Endothelial cell of umbilical vein (primary cell): ENCODE data around the gene CNFN. TPM values are rescaled to one million over a fixed set of nuclear protein-coding genes. Genes with fewer than 3 reads are reported as not detected.

Experiments used
- BruUV-seq: library from RNA; stranded (reverse); fragments of 400-500 nt; replicated peaks from 2 replicates; lab custom pipeline; 2021; lab: Mats Ljungman, UMichigan
- CTCF ChIA-PET: fragments of 300-600, 350-600 bp; sonication (Branson Sonifier 250); formaldehyde crosslinking; loops from one replicate; lab custom pipeline; 2021; ENCODE audit warnings: antibody characterized with exemption, inconsistent platforms; lab: Charles Lee
- POLR2A ChIA-PET: fragments of 300-600, 350-600 bp; sonication (Branson Sonifier 250); formaldehyde crosslinking; loops from one replicate; lab custom pipeline; 2021; ENCODE audit warnings: antibody characterized with exemption, inconsistent platforms; lab: Charles Lee
- DNase-seq: peaks from one replicate; pipeline ENCODE4 v3.0.0-alpha.2; 2011; ENCODE audit warnings: low read depth, low spot score
- FAIRE-seq: peaks from 2 replicates; lab custom pipeline; 2011; peaks lifted over from hg19 to GRCh38; lab: Jason Lieb, UNC
- H2AFZ ChIP-seq: 2 replicates; pipeline ENCODE4 v1.6.0; 2012; ENCODE audit warnings: low read depth, low read length, control low read depth, inconsistent platforms
- H3K27ac ChIP-seq: 2 replicates; pipeline ENCODE4 v1.5.1; 2011; ENCODE audit warnings: low read depth, mild to moderate bottlenecking, control low read depth, low read length, moderate library complexity; ENCODE audit not compliant: insufficient read depth
- H3K27me3 ChIP-seq, 2 experiments: 2 replicates each; pipeline versions ENCODE4 v1.6.0 to v1.6.1; 2011; ENCODE audit warnings: low read length in 2 of 2, mixed read lengths in 1 of 2; ENCODE audit not compliant: control insufficient read depth in 2 of 2, insufficient read depth in 2 of 2
- H3K36me3 ChIP-seq, 2 experiments: 2 replicates in 1 of 2; 3 replicates in 1 of 2; pipeline ENCODE4 v1.5.1; 2011; ENCODE audit warnings: low read length in 2 of 2, mild to moderate bottlenecking in 1 of 2, moderate library complexity in 1 of 2; ENCODE audit not compliant: control insufficient read depth in 2 of 2, insufficient read depth in 2 of 2; ENCODE audit errors: extremely low read depth in 1 of 2
- H3K4me1 ChIP-seq: 3 replicates; pipeline ENCODE4 v1.5.1; 2011; ENCODE audit warnings: mild to moderate bottlenecking, low read length; ENCODE audit not compliant: control insufficient read depth, insufficient read depth; ENCODE audit errors: extremely low read depth
- H3K4me2 ChIP-seq: 2 replicates; pipeline ENCODE4 v1.6.1; 2011; ENCODE audit warnings: low read length, control low read depth, mixed read lengths; ENCODE audit not compliant: insufficient read depth
- H3K4me3 ChIP-seq, 3 experiments: fragments of 200-600 bp in 1 of 3; sonication (generic), shearing (Covaris generic) in 1 of 3; replicated peaks in 1 of 3; 2 replicates each; pipeline ENCODE4 v1.5.1; 2011 to 2016; ENCODE audit warnings: control low read depth in 3 of 3, low read length in 3 of 3, mild to moderate bottlenecking in 2 of 3, inconsistent platforms in 1 of 3, low read depth in 1 of 3, moderate library complexity in 1 of 3; ENCODE audit not compliant: insufficient read depth in 1 of 3
- H3K79me2 ChIP-seq: 2 replicates; pipeline ENCODE4 v1.6.0; 2012; ENCODE audit warnings: low read length, inconsistent platforms; ENCODE audit not compliant: control insufficient read depth, insufficient read depth
- H3K9ac ChIP-seq: replicated peaks from 2 replicates; pipeline ENCODE3; 2011; ENCODE audit warnings: low read length, control low read depth; ENCODE audit not compliant: insufficient read depth; ENCODE audit errors: extremely low read depth
- H3K9me1 ChIP-seq: replicated peaks from 3 replicates; pipeline ENCODE4 v1.6.0; 2011; ENCODE audit warnings: mild to moderate bottlenecking, low read length; ENCODE audit not compliant: control insufficient read depth, insufficient read depth; ENCODE audit errors: extremely low read depth
- H3K9me3 ChIP-seq: replicated peaks from 2 replicates; pipeline ENCODE4 v1.5.1; 2012; ENCODE audit warnings: low read length, inconsistent platforms; ENCODE audit not compliant: control insufficient read depth, insufficient read depth
- H4K20me1 ChIP-seq: replicated peaks from 2 replicates; pipeline ENCODE3; 2011; ENCODE audit warnings: mild to moderate bottlenecking, low read length; ENCODE audit not compliant: control insufficient read depth, insufficient read depth; ENCODE audit errors: extremely low read depth
- CTCF ChIP-seq, 2 donors: IDR thresholded peaks; 1 replicate in 1 of 2; 2 replicates in 1 of 2; pipeline ENCODE4 v1.5.1; 2011; ENCODE audit warnings: low read length in 2 of 2, mild to moderate bottlenecking in 2 of 2, moderate library complexity in 2 of 2, control low read depth in 1 of 2, inconsistent platforms in 1 of 2, low read depth in 1 of 2; ENCODE audit not compliant: insufficient read depth in 1 of 2; ENCODE audit errors: extremely low read depth in 1 of 2
- EZH2 ChIP-seq: IDR thresholded peaks from 2 replicates; pipeline ENCODE4 v1.6.1; 2012; ENCODE audit warnings: borderline replicate concordance, low read depth, mild to moderate bottlenecking, moderate library complexity, low read length, inconsistent platforms; ENCODE audit not compliant: severe bottlenecking
- FOS ChIP-seq: IDR thresholded peaks from 2 replicates; pipeline ENCODE4 v1.6.1; 2011; ENCODE audit warnings: mild to moderate bottlenecking, low read length, moderate library complexity, borderline replicate concordance; ENCODE audit not compliant: insufficient read depth
- GATA2 ChIP-seq: IDR thresholded peaks from 2 replicates; pipeline ENCODE4 v1.7.0; 2011; ENCODE audit warnings: low read depth, mild to moderate bottlenecking, moderate library complexity, mixed read lengths, low read length; ENCODE audit not compliant: insufficient read length, insufficient read depth
- JUN ChIP-seq: IDR thresholded peaks from 2 replicates; pipeline ENCODE4 v1.6.1; 2011; ENCODE audit warnings: borderline replicate concordance, low read depth; ENCODE audit not compliant: insufficient read length, insufficient read depth
- MAX ChIP-seq: IDR thresholded peaks from 2 replicates; pipeline ENCODE4 v1.6.1; 2011; ENCODE audit not compliant: insufficient read depth, insufficient read length
- MYC ChIP-seq: IDR thresholded peaks from one replicate; pipeline ENCODE4 v1.6.1; 2011; ENCODE audit warnings: mild to moderate bottlenecking, low read depth, low read length
- POLR2A ChIP-seq: IDR thresholded peaks from 2 replicates; pipeline ENCODE4 v1.6.1; 2012; ENCODE audit warnings: low read depth, mild to moderate bottlenecking, control low read depth, low read length
- POLR2AphosphoS5 ChIP-seq: IDR thresholded peaks from 2 replicates; pipeline ENCODE4 v1.6.1; 2012; ENCODE audit warnings: low read depth, mild to moderate bottlenecking, control low read depth, low read length, moderate library complexity; ENCODE audit not compliant: insufficient read depth
- dilution Hi-C: fragments of 300-500 bp; cut with MboI; formaldehyde crosslinking; loops from one replicate; pipeline ENCODE4 v1.15.0; 2019; ENCODE audit warnings: low sequenced_read_pairs; ENCODE audit not compliant: extremely low pct_ligation_motif_present
- intact Hi-C: fragments of 100-400 bp; cut with micrococcal nuclease; formaldehyde crosslinking; loops from one replicate; pipeline ENCODE4 v1.10.0; 2022
- polyA plus RNA-seq, 4 experiments: library from polyadenylated mRNA; depleted of rRNA in 3 of 4; stranded (reverse) in 3 of 4; unstranded in 1 of 4; fragments of >200 nt; gene quantifications; 2 replicates each; pipeline versions ENCODE4 v1.2.1 to v1.2.3, GENCODE V29; 2011 to 2012; ENCODE audit warnings: missing spikeins in 1 of 4
- total RNA-seq: library from RNA; stranded (reverse); gene quantifications from 2 replicates; pipeline ENCODE4 v1.2.3, GENCODE V29; 2021

Gene CNFN
- total and polyA plus RNA-seq, 2 donors (not counting 3 experiments of a cell fraction or from before 2014, with no cell fraction given) = 0.23 to 0.73 TPM

- no peak for TF ChIP-seq FOS
- no peak for TF ChIP-seq MYC
- no peak for TF ChIP-seq EZH2
- no peak overlapping the region for H3K4me2 ChIP-seq
- H3K36me3 ChIP-seq = peaks cover 0 to 8% of the 10 kb centered on the region in 2 experiments
- FAIRE-seq (no peak), DNase-seq (no peak)
- POLR2A ChIA-PET = no interaction called here
- no peaks in the 10 kb centered on the region for H3K27me3 ChIP-seq
- no peaks in the 10 kb centered on the region for H3K79me2 ChIP-seq
- no peaks in the 10 kb centered on the region for H4K20me1 ChIP-seq
- CTCF ChIA-PET = no interaction called here
- H2AFZ ChIP-seq = no peak overlapping the region
- H3K9me3 ChIP-seq = no peaks in the 10 kb centered on the region
- dilution Hi-C loops (no loop called here), intact Hi-C loops (no loop called here)
- H3K9me1 ChIP-seq = no peaks in the 10 kb centered on the region
- H3K4me1 ChIP-seq = no peaks in the 10 kb centered on the region
- no TSS peak for BruUV-seq
- H3K4me3 ChIP-seq = no peak overlapping the region
- no peak overlapping the region for H3K9ac ChIP-seq
- no peak overlapping the region for H3K27ac ChIP-seq
Observed at GRCh38 chr19:42345191-42345812, 44.8 kb downstream of the CNFN start.

GRCh38 chr19:42344336-42344893 is 45.7 kb downstream of the CNFN start:
- TF ChIP-seq MYC = no peak
- no peak for TF ChIP-seq JUN
- TF ChIP-seq POLR2AphosphoS5 = no peak
- TF ChIP-seq EZH2 = no peak
- no peak for TF ChIP-seq MAX
- no peak for TF ChIP-seq CTCF (IDR thresholded peaks at IDR 0.05; ENCODE audit: extremely low read depth in 1 of 2, insufficient read depth in 1 of 2, low read depth in 1 of 2, low read length in 2 of 2)
- TF ChIP-seq FOS = no peak
- TF ChIP-seq GATA2 = no peak
- TF ChIP-seq POLR2A = no peak
- Histone ChIP-seq H3K27ac (no peak overlapping the region), H3K9me3 (no peaks in the 10 kb centered on the region), H3K9ac (no peak overlapping the region), H3K4me2 (no peak overlapping the region), H3K27me3 (no peaks in the 10 kb centered on the region), H2AFZ (no peak overlapping the region), H3K4me3 (no peak overlapping the region), H4K20me1 (no peaks in the 10 kb centered on the region), H3K79me2 (no peaks in the 10 kb centered on the region), H3K36me3 (peaks cover 0 to 8% of the 10 kb centered on the region in 2 experiments), H3K9me1 (no peaks in the 10 kb centered on the region), H3K4me1 (no peaks in the 10 kb centered on the region)
- CTCF ChIA-PET = no interaction called here
- POLR2A ChIA-PET = no interaction called here
- BruUV-seq = no TSS peak
- FAIRE-seq (no peak), DNase-seq (no peak)
- intact Hi-C loops (no loop called here), dilution Hi-C loops (no loop called here)
